Stimulated activated CD8-positive, alpha-beta memory T cell treated with anti-CD3 and anti-CD28 coated beads, Interleukin-12 subunit alpha, Interleukin-12 subunit beta, amount 100 ng/mL, for 4 hours (primary cell): ENCODE measurements around the gene TMEM123.
"Not testable (repeated sequence)": the region's sequence is repeated elsewhere in the genome, so short reads cannot be mapped to it uniquely, and the experiment has no call there.

ENCODE experiments used
- DNase-seq: peaks from one replicate; pipeline ENCODE4 v3.0.0-alpha.2; 2020; ENCODE audit warnings: low read depth

TMEM123 gene

GRCh38 chr11:102391549-102392237 lies 60.9 kb downstream of the TMEM123 start:
- DNase-seq, result no peak

GRCh38 chr11:102390667-102391465 lies 61.7 kb downstream of the TMEM123 start:
- DNase-seq, result no peak

GRCh38 chr11:102389253-102389652 lies 63.3 kb downstream of the TMEM123 start:
- DNase-seq, result no peak

- no peak for DNase-seq
Measured at GRCh38 chr11:102387043-102387781, 65.4 kb downstream of the TMEM123 start.

GRCh38 chr11:102386136-102386734 lies 66.3 kb downstream of the TMEM123 start:
- DNase-seq, result no peak

GRCh38 chr11:102385085-102386007 lies 67.2 kb downstream of the TMEM123 start:
- no peak for DNase-seq

GRCh38 chr11:102384419-102385079 lies 68.0 kb downstream of the TMEM123 start:
- DNase-seq, result no peak

- no peak for DNase-seq
Measured at GRCh38 chr11:102383839-102384238, 68.7 kb downstream of the TMEM123 start.

- DNase-seq, result no peak
Measured at GRCh38 chr11:102382384-102382783, 70.2 kb downstream of the TMEM123 start.

GRCh38 chr11:102378818-102379217 lies 73.7 kb downstream of the TMEM123 start:
- no peak for DNase-seq

- DNase-seq, result no peak
Measured at GRCh38 chr11:102377891-102378290, 74.7 kb downstream of the TMEM123 start.

GRCh38 chr11:102375720-102376399 lies 76.7 kb downstream of the TMEM123 start:
- DNase-seq, result no peak

- DNase-seq, result not testable (repeated sequence)
Measured at GRCh38 chr11:102374633-102375424, 77.7 kb downstream of the TMEM123 start.

GRCh38 chr11:102368472-102368871 lies 84.1 kb downstream of the TMEM123 start:
- no peak for DNase-seq

GRCh38 chr11:102367364-102367763 lies 85.2 kb downstream of the TMEM123 start:
- DNase-seq, result no peak

- DNase-seq, result no peak
Measured at GRCh38 chr11:102364991-102365390, 87.6 kb downstream of the TMEM123 start.

- DNase-seq, result no peak
Measured at GRCh38 chr11:102361086-102362031, 91.2 kb downstream of the TMEM123 start.

GRCh38 chr11:102360681-102361080 lies 91.9 kb downstream of the TMEM123 start:
- no peak for DNase-seq
